Thoracic aorta (tissue), 2 donors: ENCODE measurements around the gene TAB2. TPM values are rescaled to one million over a fixed set of nuclear protein-coding genes. Genes with fewer than 3 reads are reported as not detected.

Experiments used
- ATAC-seq: fragments of 150-250 bp; one replicate; pipeline ENCODE4 v1.8.0; 2017; ENCODE audit warnings: low read depth; ENCODE audit not compliant: insufficient number of reproducible peaks, low FRiP score
- DNase-seq: peaks from one replicate; pipeline ENCODE4 v3.0.0-alpha.2; 2020; ENCODE audit warnings: low spot score
- H3K27ac ChIP-seq, 2 donors: fragments of 200-600 bp; sonication (generic); 1 replicate in 1 of 2; 2 replicates in 1 of 2; pipeline ENCODE4 v1.5.1; 2016; ENCODE audit warnings: mild to moderate bottlenecking in 2 of 2, moderate library complexity in 2 of 2
- H3K27me3 ChIP-seq: fragments of 200-600 bp; sonication (generic); replicated peaks from 2 replicates; pipeline ENCODE4 v1.6.0; 2016; ENCODE audit warnings: mild to moderate bottlenecking; ENCODE audit not compliant: insufficient read depth
- H3K36me3 ChIP-seq: fragments of 200-600 bp; sonication (generic); one replicate; pipeline ENCODE4 v1.5.1; 2016
- H3K4me1 ChIP-seq, 2 donors: fragments of 200-600 bp; sonication (generic); 1 replicate in 1 of 2; 2 replicates in 1 of 2; pipeline versions ENCODE4 v1.5.1 to v1.6.0; 2016; ENCODE audit warnings: low read depth in 2 of 2, mild to moderate bottlenecking in 1 of 2; ENCODE audit not compliant: control insufficient read depth in 1 of 2
- H3K4me3 ChIP-seq: fragments of 200-600 bp; sonication (generic); 2 replicates; pipeline ENCODE4 v1.5.1; 2016; ENCODE audit warnings: mild to moderate bottlenecking
- H3K9me3 ChIP-seq: fragments of 200-600 bp; sonication (generic); 2 replicates; pipeline ENCODE4 v1.5.1; 2016
- CTCF ChIP-seq: fragments of 200-600 bp; sonication (generic); IDR thresholded peaks from one replicate; pipeline ENCODE4 v1.5.1; 2019; ENCODE audit warnings: antibody characterized with exemption
- total RNA-seq, 2 donors: library from RNA; depleted of rRNA; stranded (reverse); fragments of >200 nt; gene quantifications; one replicate each; pipeline versions ENCODE4 v1.1.0 to v1.2.3, GENCODE V29; 2016

The TAB2 gene
- total RNA-seq, 2 donors from 2014 or later = 56.0 to 61.7 TPM

GRCh38 chr6:149284904-149285303, 32.6 kb upstream of the TAB2 start:
- Histone ChIP-seq H3K9me3 (no peaks in the 10 kb centered on the region), H3K4me1 (no peaks in the 10 kb centered on the region), H3K27me3 (no peaks in the 10 kb centered on the region), H3K27ac (no peak overlapping the region), H3K4me3 (no peak overlapping the region), H3K36me3 (no peaks in the 10 kb centered on the region)
- no peak for ATAC-seq
- no peak for TF ChIP-seq CTCF
- DNase-seq = no peak

- no peaks in the 10 kb centered on the region for H3K9me3 ChIP-seq
- no peaks in the 10 kb centered on the region for H3K27me3 ChIP-seq
- H3K4me3 ChIP-seq = no peak overlapping the region
- TF ChIP-seq CTCF = no peak
- no peaks in the 10 kb centered on the region for H3K4me1 ChIP-seq
- DNase-seq = no peak
- H3K36me3 ChIP-seq = no peaks in the 10 kb centered on the region
- no peak overlapping the region for H3K27ac ChIP-seq
- no peak for ATAC-seq
These were observed 31.9 kb upstream of the TAB2 start for GRCh38 chr6:149285626-149286025.

- no peak for ATAC-seq
- Histone ChIP-seq H3K36me3 (no peaks in the 10 kb centered on the region), H3K27ac (no peak overlapping the region), H3K4me3 (no peak overlapping the region), H3K9me3 (no peaks in the 10 kb centered on the region), H3K4me1 (no peaks in the 10 kb centered on the region), H3K27me3 (no peaks in the 10 kb centered on the region)
- no peak for TF ChIP-seq CTCF
- no peak for DNase-seq
These were observed 30.6 kb upstream of the TAB2 start for GRCh38 chr6:149286905-149287304.

- ATAC-seq = no peak
- TF ChIP-seq CTCF = no peak
- H3K4me3 ChIP-seq = no peak overlapping the region
These were observed 28.2 kb upstream of the TAB2 start for GRCh38 chr6:149289192-149289781.

GRCh38 chr6:149289966-149290365, 27.5 kb upstream of the TAB2 start:
- Histone ChIP-seq H3K9me3 (no peaks in the 10 kb centered on the region), H3K4me1 (no peaks in the 10 kb centered on the region), H3K36me3 (no peaks in the 10 kb centered on the region), H3K27ac (no peak overlapping the region), H3K4me3 (no peak overlapping the region), H3K27me3 (no peaks in the 10 kb centered on the region)
- ATAC-seq = no peak
- no peak for TF ChIP-seq CTCF
- no peak for DNase-seq

More at GRCh38 chr6:149289192-149289781, 28.2 kb upstream of the TAB2 start:
- no peaks in the 10 kb centered on the region for H3K36me3 ChIP-seq
- H3K9me3 ChIP-seq = no peaks in the 10 kb centered on the region
- H3K4me1 ChIP-seq = no peaks in the 10 kb centered on the region
- no peaks in the 10 kb centered on the region for H3K27me3 ChIP-seq
- no peak overlapping the region for H3K27ac ChIP-seq
- no peak for DNase-seq
